ENCODE data around the gene HOXC6. TPM values are rescaled to one million over a fixed set of nuclear protein-coding genes. Genes with fewer than 3 reads are reported as not detected.

HOXC6 gene
- total and polyA plus RNA-seq, 2 of the 13 experiments (the other 11 are each of a cell fraction or from before 2014, with no cell fraction given) = not detected

- TF ChIP-seq, protein P1, sequence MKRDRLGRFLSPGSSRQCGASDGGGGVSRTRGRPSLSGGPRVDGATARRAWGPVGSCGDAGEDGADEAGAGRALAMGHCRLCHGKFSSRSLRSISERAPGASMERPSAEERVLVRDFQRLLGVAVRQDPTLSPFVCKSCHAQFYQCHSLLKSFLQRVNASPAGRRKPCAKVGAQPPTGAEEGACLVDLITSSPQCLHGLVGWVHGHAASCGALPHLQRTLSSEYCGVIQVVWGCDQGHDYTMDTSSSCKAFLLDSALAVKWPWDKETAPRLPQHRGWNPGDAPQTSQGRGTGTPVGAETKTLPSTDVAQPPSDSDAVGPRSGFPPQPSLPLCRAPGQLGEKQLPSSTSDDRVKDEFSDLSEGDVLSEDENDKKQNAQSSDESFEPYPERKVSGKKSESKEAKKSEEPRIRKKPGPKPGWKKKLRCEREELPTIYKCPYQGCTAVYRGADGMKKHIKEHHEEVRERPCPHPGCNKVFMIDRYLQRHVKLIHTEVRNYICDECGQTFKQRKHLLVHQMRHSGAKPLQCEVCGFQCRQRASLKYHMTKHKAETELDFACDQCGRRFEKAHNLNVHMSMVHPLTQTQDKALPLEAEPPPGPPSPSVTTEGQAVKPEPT (CRISPR knock-in tag; IDR thresholded peaks at IDR 0.05; ENCODE audit: low read depth) = no peak
- TF ChIP-seq, protein P2, sequence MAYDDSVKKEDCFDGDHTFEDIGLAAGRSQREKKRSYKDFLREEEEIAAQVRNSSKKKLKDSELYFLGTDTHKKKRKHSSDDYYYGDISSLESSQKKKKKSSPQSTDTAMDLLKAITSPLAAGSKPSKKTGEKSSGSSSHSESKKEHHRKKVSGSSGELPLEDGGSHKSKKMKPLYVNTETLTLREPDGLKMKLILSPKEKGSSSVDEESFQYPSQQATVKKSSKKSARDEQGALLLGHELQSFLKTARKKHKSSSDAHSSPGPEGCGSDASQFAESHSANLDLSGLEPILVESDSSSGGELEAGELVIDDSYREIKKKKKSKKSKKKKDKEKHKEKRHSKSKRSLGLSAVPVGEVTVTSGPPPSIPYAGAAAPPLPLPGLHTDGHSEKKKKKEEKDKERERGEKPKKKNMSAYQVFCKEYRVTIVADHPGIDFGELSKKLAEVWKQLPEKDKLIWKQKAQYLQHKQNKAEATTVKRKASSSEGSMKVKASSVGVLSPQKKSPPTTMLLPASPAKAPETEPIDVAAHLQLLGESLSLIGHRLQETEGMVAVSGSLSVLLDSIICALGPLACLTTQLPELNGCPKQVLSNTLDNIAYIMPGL (CRISPR knock-in tag; IDR thresholded peaks at IDR 0.05; ENCODE audit: borderline replicate concordance in 1 of 2, low read depth in 1 of 2) = no peak
- no peak for TF ChIP-seq MNT (IDR thresholded peaks at IDR 0.05)
- TF ChIP-seq ZNF557 (CRISPR knock-in tag; IDR thresholded peaks at IDR 0.05) = no peak
- TF ChIP-seq, protein P3, sequence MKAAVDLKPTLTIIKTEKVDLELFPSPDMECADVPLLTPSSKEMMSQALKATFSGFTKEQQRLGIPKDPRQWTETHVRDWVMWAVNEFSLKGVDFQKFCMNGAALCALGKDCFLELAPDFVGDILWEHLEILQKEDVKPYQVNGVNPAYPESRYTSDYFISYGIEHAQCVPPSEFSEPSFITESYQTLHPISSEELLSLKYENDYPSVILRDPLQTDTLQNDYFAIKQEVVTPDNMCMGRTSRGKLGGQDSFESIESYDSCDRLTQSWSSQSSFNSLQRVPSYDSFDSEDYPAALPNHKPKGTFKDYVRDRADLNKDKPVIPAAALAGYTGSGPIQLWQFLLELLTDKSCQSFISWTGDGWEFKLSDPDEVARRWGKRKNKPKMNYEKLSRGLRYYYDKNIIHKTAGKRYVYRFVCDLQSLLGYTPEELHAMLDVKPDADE (CRISPR knock-in tag; IDR thresholded peaks at IDR 0.05) = no peak
- no peak for TF ChIP-seq DZIP1 (CRISPR knock-in tag; IDR thresholded peaks at IDR 0.05)
- no peak for TF ChIP-seq ZNF546 (CRISPR knock-in tag; conservative IDR thresholded peaks at IDR 0.05)
- TF ChIP-seq, protein P4, sequence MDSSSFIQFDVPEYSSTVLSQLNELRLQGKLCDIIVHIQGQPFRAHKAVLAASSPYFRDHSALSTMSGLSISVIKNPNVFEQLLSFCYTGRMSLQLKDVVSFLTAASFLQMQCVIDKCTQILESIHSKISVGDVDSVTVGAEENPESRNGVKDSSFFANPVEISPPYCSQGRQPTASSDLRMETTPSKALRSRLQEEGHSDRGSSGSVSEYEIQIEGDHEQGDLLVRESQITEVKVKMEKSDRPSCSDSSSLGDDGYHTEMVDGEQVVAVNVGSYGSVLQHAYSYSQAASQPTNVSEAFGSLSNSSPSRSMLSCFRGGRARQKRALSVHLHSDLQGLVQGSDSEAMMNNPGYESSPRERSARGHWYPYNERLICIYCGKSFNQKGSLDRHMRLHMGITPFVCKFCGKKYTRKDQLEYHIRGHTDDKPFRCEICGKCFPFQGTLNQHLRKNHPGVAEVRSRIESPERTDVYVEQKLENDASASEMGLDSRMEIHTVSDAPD (CRISPR knock-in tag; IDR thresholded peaks at IDR 0.05) = no peak
- no peak for TF ChIP-seq MAF1 (CRISPR knock-in tag; IDR thresholded peaks at IDR 0.05; ENCODE audit: borderline replicate concordance)
- TF ChIP-seq XBP1 (CRISPR knock-in tag; IDR thresholded peaks at IDR 0.05) = no peak
- no peak for TF ChIP-seq ZNF136 (CRISPR knock-in tag; IDR thresholded peaks at IDR 0.05; ENCODE audit: low read depth)
- TF ChIP-seq CREB1 (IDR thresholded peaks at IDR 0.05) = no peak
- TF ChIP-seq CREB1 (CRISPR knock-in tag; IDR thresholded peaks at IDR 0.05) = no peak
These were observed 2.2 kb downstream of the HOXC6 start (continued) for GRCh38 chr12:54030442-54030801.

Data from HepG2 (cell line).